ENCODE data around the gene RGS3.

DNA sequence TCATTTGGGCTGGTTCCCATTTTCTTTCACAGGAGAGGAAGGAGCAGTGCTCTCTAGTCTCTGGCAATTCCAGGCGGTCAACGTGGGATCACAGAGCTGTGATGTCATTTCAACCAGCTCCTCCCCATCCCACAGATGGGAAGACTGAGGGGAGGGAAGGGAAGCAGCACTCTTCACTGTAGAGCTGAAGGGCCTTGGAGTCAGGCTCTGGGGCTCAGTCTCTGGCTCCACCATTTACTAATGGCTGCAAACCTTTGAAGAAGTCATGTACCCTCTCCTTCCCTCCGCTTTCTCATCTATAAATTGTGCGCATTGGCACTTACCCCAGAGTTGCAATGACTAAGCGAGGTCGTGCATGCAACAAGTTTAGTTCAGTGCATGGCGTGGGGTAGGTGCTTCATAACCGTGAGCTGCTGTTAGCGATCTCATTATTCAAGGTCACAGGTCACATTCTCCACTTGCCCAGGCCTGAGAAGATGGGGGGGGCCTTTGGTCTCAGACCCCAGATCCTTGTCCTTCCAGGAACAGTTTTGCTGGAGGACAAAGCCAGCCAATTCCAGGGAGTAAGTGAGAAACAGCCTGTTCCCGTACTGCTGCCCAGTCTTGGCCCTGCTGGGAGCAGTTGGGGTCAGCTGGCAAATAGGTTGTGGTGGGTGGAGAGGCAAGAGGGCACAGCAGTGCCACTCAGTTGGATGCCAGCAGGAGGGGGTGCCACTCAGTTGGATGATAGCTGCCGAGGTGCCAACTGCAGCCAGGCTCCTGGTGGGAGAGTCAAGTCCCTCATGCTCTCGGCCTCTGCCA, 136.7 kb downstream of the RGS3 start:
- TF ChIP-seq YY1 (IDR thresholded peaks at IDR 0.05; ENCODE audit: low read depth), result no peak
- TF ChIP-seq EP300 (IDR thresholded peaks at IDR 0.05; ENCODE audit: borderline replicate concordance), result no peak
- TF ChIP-seq TAF1 (IDR thresholded peaks at IDR 0.05; ENCODE audit: low read depth), result no peak

Data from Ishikawa (cell line).